22Rv1 (cell line): Measurements from ENCODE around the gene MBNL2.

Source experiments
- ZFX ChIP-seq: fragments of 450-650 bp; IDR thresholded peaks from 2 replicates; pipeline ENCODE4 v1.6.1; 2017; ENCODE audit warnings: antibody characterized with exemption, borderline replicate concordance
- TF ChIP-seq, protein P1 (sequence below): fragments of 450-650 bp; IDR thresholded peaks from 2 replicates; pipeline ENCODE4 v1.5.1; 2017; ENCODE audit warnings: mild to moderate bottlenecking

DNA sequence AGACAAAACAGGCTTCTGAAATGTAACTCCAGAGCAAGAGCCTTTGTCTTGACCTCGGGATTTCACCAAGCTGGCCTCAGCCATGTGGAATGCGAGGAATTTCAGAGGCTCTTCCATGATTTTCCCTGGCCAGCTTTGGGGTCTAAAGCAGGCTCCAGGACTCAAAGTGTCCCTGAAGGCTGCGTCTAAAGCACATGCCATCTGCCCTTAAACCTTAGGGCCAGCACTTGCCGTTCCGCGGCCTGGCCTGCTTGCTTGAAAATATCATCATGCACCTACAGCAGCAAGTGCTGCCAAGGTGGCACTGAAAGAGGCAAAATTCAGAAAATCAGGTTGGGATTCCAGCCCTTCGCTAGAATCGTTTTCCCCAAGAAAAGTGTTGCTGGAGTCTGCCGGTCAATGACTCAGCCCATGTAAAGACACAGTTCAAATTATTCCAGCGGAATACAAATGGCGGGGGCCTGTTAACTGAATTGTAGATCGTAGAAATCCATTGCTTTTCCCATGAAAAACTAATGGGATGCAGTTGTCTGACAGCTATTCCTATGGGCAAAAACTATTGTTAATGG lies 106.2 kb downstream of the MBNL2 start:
- TF ChIP-seq, protein P1, sequence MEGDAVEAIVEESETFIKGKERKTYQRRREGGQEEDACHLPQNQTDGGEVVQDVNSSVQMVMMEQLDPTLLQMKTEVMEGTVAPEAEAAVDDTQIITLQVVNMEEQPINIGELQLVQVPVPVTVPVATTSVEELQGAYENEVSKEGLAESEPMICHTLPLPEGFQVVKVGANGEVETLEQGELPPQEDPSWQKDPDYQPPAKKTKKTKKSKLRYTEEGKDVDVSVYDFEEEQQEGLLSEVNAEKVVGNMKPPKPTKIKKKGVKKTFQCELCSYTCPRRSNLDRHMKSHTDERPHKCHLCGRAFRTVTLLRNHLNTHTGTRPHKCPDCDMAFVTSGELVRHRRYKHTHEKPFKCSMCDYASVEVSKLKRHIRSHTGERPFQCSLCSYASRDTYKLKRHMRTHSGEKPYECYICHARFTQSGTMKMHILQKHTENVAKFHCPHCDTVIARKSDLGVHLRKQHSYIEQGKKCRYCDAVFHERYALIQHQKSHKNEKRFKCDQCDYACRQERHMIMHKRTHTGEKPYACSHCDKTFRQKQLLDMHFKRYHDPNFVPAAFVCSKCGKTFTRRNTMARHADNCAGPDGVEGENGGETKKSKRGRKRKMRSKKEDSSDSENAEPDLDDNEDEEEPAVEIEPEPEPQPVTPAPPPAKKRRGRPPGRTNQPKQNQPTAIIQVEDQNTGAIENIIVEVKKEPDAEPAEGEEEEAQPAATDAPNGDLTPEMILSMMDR, result no peak
- no peak for TF ChIP-seq ZFX
